WTC11 (cell line): ENCODE data around the gene SRRM5.

Experiments used
- ARID4B ChIP-seq: sonication (generic); formaldehyde crosslinking; IDR thresholded peaks from 2 replicates; pipeline ENCODE4 v1.8.0; 2023; ENCODE audit warnings: missing genetic modification reagents, mild to moderate bottlenecking, borderline replicate concordance
- ATF1 ChIP-seq: sonication (generic); formaldehyde crosslinking; IDR thresholded peaks from 2 replicates; pipeline ENCODE4 v1.8.1; 2023; ENCODE audit warnings: mild to moderate bottlenecking, moderate library complexity, missing genetic modification reagents
- ATF2 ChIP-seq: sonication (generic); formaldehyde crosslinking; IDR thresholded peaks from 2 replicates; pipeline ENCODE4 v1.8.1; 2022; ENCODE audit warnings: low read depth, missing genetic modification reagents, borderline replicate concordance
- CREB1 ChIP-seq: sonication (generic); formaldehyde crosslinking; IDR thresholded peaks from 2 replicates; pipeline ENCODE4 v1.8.0; 2023; ENCODE audit warnings: mild to moderate bottlenecking, missing genetic modification reagents
- CTCF ChIP-seq: fragments of 200-600 bp; IDR thresholded peaks from 2 replicates; pipeline ENCODE4 v1.8.0; 2022; ENCODE audit warnings: antibody characterized with exemption
- MXD4 ChIP-seq: fragments of 250-450 bp; sonication (Bioruptor Pico); IDR thresholded peaks from 2 replicates; pipeline ENCODE4 v1.8.0; 2021; ENCODE audit warnings: mild to moderate bottlenecking, moderate library complexity, borderline replicate concordance
- NFE2L1 ChIP-seq: sonication (generic); formaldehyde crosslinking; IDR thresholded peaks from 2 replicates; pipeline ENCODE4 v1.8.1; 2023; ENCODE audit warnings: missing genetic modification reagents
- NR2C2 ChIP-seq: sonication (generic); formaldehyde crosslinking; IDR thresholded peaks from 2 replicates; pipeline ENCODE4 v1.8.0; 2022; ENCODE audit warnings: mild to moderate bottlenecking, missing genetic modification reagents
- ZMAT4 ChIP-seq: fragments of 250-450 bp; sonication (Bioruptor Pico); IDR thresholded peaks from 2 replicates; pipeline ENCODE4 v1.9.0; 2021; ENCODE audit warnings: mild to moderate bottlenecking
- ZNF121 ChIP-seq: sonication (generic); formaldehyde crosslinking; IDR thresholded peaks from 2 replicates; pipeline ENCODE4 v1.8.0; 2023; ENCODE audit warnings: missing genetic modification reagents

GRCh38 chr19:43611788-43612187 is at the start of gene SRRM5:
- TF ChIP-seq CTCF (no peak), MXD4 (CRISPR knock-in tag) (no peak), ZMAT4 (CRISPR knock-in tag) (no peak), NFE2L1 (no peak), ATF2 (CRISPR knock-in tag) (no peak), CREB1 (no peak), NR2C2 (CRISPR knock-in tag) (no peak), ATF1 (CRISPR knock-in tag) (no peak), ARID4B (no peak), ZNF121 (CRISPR knock-in tag) (no peak)
